DOHH2 (cell line): ENCODE results near the gene TTBK1.

Experiments used
- EZH2phosphoT487 ChIP-seq: fragments of 200-600 bp; sonication (generic); IDR thresholded peaks from 2 replicates; pipeline ENCODE4 v1.6.1; 2017; ENCODE audit warnings: borderline replicate concordance, mild to moderate bottlenecking, antibody characterized with exemption, low read length, moderate library complexity, mixed read lengths
- TF ChIP-seq, protein P1 (sequence below): fragments of 200-600 bp; sonication (generic); IDR thresholded peaks from one replicate; pipeline ENCODE4 v1.5.1; 2014; ENCODE audit warnings: antibody characterized with exemption, mild to moderate bottlenecking, low read depth, low read length; ENCODE audit not compliant: poor library complexity, severe bottlenecking

DNA sequence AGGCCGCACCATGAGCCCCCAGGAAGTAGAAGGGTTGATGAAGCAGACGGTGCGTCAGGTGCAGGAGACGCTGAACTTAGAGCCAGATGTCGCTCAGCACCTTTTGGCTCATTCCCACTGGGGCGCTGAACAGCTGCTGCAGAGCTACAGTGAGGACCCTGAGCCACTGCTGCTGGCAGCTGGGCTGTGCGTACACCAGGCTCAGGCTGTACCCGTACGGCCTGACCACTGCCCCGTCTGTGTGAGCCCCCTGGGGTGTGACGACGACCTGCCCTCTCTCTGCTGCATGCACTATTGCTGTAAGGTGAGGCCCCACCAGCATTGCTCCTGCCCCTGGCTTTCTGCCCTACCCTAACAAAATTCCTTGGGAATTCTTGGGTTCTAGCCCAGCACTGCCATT lies 27.1 kb upstream of the TTBK1 start:
- TF ChIP-seq, protein P1, sequence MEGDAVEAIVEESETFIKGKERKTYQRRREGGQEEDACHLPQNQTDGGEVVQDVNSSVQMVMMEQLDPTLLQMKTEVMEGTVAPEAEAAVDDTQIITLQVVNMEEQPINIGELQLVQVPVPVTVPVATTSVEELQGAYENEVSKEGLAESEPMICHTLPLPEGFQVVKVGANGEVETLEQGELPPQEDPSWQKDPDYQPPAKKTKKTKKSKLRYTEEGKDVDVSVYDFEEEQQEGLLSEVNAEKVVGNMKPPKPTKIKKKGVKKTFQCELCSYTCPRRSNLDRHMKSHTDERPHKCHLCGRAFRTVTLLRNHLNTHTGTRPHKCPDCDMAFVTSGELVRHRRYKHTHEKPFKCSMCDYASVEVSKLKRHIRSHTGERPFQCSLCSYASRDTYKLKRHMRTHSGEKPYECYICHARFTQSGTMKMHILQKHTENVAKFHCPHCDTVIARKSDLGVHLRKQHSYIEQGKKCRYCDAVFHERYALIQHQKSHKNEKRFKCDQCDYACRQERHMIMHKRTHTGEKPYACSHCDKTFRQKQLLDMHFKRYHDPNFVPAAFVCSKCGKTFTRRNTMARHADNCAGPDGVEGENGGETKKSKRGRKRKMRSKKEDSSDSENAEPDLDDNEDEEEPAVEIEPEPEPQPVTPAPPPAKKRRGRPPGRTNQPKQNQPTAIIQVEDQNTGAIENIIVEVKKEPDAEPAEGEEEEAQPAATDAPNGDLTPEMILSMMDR: no peak
- TF ChIP-seq EZH2phosphoT487: no peak
